Neural cell (in vitro differentiated cells): ENCODE measurements around the gene SEC31A. TPM values are rescaled to one million over a fixed set of nuclear protein-coding genes. Genes with fewer than 3 reads are reported as not detected.

Experiments
- H2AFZ ChIP-seq: fragments of 200-600, 300-800 bp; sonication (generic), shearing (Covaris generic); 2 replicates; pipeline ENCODE4 v1.6.0; 2014; ENCODE audit warnings: low read depth, mild to moderate bottlenecking, antibody characterized with exemption, low read length, moderate library complexity
- H3F3A ChIP-seq: fragments of 200-600 bp; shearing (Covaris generic); 2 replicates; pipeline ENCODE4 v1.6.1; 2016; ENCODE audit warnings: mild to moderate bottlenecking, moderate library complexity, mixed read lengths, antibody characterized with exemption, low read length; ENCODE audit not compliant: insufficient read depth, poor library complexity, severe bottlenecking
- H3K27ac ChIP-seq: fragments of 200-600, 300-800 bp; sonication (generic), shearing (Covaris generic); 2 replicates; pipeline ENCODE4 v1.5.1; 2014; ENCODE audit warnings: mild to moderate bottlenecking, low read length, moderate library complexity
- H3K27me3 ChIP-seq: fragments of 300-800, 200-600 bp; sonication (generic), shearing (Covaris generic); 2 replicates; pipeline ENCODE4 v1.6.0; 2014; ENCODE audit warnings: mild to moderate bottlenecking, low read depth, low read length, moderate library complexity; ENCODE audit not compliant: insufficient read depth
- H3K36me3 ChIP-seq: fragments of 300-800, 200-600 bp; sonication (generic), shearing (Covaris generic); 2 replicates; pipeline ENCODE4 v1.5.1; 2014; ENCODE audit warnings: mild to moderate bottlenecking, antibody characterized with exemption, low read length, moderate library complexity; ENCODE audit not compliant: insufficient read depth
- H3K4me2 ChIP-seq: fragments of 300-800, 200-600 bp; sonication (generic), shearing (Covaris generic); 2 replicates; pipeline ENCODE4 v1.6.0; 2014; ENCODE audit warnings: mild to moderate bottlenecking, low read length
- H3K4me3 ChIP-seq: fragments of 300-800, 200-600 bp; sonication (generic), shearing (Covaris generic); 2 replicates; pipeline ENCODE4 v1.5.1; 2014; ENCODE audit warnings: mild to moderate bottlenecking, low read length, moderate library complexity
- H3K79me2 ChIP-seq: fragments of 200-600 bp; shearing (Covaris generic); replicated peaks from 2 replicates; pipeline ENCODE4 v1.6.0; 2014; ENCODE audit warnings: mild to moderate bottlenecking, low read length, moderate library complexity; ENCODE audit not compliant: insufficient read depth
- H3K9ac ChIP-seq: fragments of 300-800, 200-600 bp; sonication (generic), shearing (Covaris generic); 2 replicates; pipeline ENCODE4 v1.6.1; 2016; ENCODE audit warnings: mild to moderate bottlenecking, low read length, mixed read lengths
- H3K9me2 ChIP-seq: fragments of 200-600 bp; shearing (Covaris generic); 2 replicates; pipeline ENCODE4 v1.6.1; 2016; ENCODE audit warnings: mild to moderate bottlenecking, low read length, mixed read lengths; ENCODE audit not compliant: insufficient read depth
- H3K9me3 ChIP-seq: fragments of 200-600, 300-800 bp; sonication (generic), shearing (Covaris generic); 2 replicates; pipeline ENCODE4 v1.6.1; 2016; ENCODE audit warnings: mild to moderate bottlenecking, mixed run types, low read length, moderate library complexity, mixed read lengths
- H4K20me1 ChIP-seq: fragments of 200-600 bp; shearing (Covaris generic); 2 replicates; pipeline ENCODE4 v1.6.1; 2016; ENCODE audit warnings: mild to moderate bottlenecking, mixed run types; ENCODE audit not compliant: insufficient read depth
- EP300 ChIP-seq: fragments of 450-650 bp; conservative IDR thresholded peaks from 2 replicates; pipeline ENCODE4 v1.6.1; 2014; ENCODE audit warnings: antibody characterized with exemption, mild to moderate bottlenecking, moderate library complexity; ENCODE audit not compliant: poor library complexity, severe bottlenecking
- EZH2 ChIP-seq: fragments of 200-600, 300-800 bp; shearing (Covaris generic), sonication (generic); IDR thresholded peaks from 2 replicates; pipeline ENCODE4 v1.6.1; 2014; ENCODE audit warnings: antibody characterized with exemption, low read length, borderline replicate concordance, mild to moderate bottlenecking; ENCODE audit not compliant: insufficient read depth, poor library complexity, severe bottlenecking
- POLR2AphosphoS5 ChIP-seq: IDR thresholded peaks from 2 replicates; pipeline ENCODE4 v1.6.1; 2012
- RAD21 ChIP-seq: fragments of 450-650 bp; conservative IDR thresholded peaks from 2 replicates; pipeline ENCODE4 v1.6.1; 2014; ENCODE audit warnings: antibody characterized with exemption, mild to moderate bottlenecking, moderate library complexity
- SMC3 ChIP-seq: fragments of 450-650 bp; conservative IDR thresholded peaks from 2 replicates; pipeline ENCODE4 v1.6.1; 2014; ENCODE audit warnings: antibody characterized with exemption, mild to moderate bottlenecking, moderate library complexity; ENCODE audit not compliant: poor library complexity
- TAF1 ChIP-seq: IDR thresholded peaks from 2 replicates; pipeline ENCODE4 v1.6.1; 2012; ENCODE audit warnings: low read depth
- polyA plus RNA-seq: library from polyadenylated mRNA; depleted of rRNA; stranded (reverse); fragments of >200 nt; gene quantifications from 2 replicates; pipeline ENCODE4 v1.2.3, GENCODE V29; 2014
- TF ChIP-seq, protein P1 (sequence below): fragments of 450-650 bp; IDR thresholded peaks from 2 replicates; pipeline ENCODE4 v1.5.1; 2014; ENCODE audit warnings: antibody characterized with exemption, mild to moderate bottlenecking, moderate library complexity; ENCODE audit not compliant: poor library complexity, severe bottlenecking
- TF ChIP-seq, protein P2 (sequence below): IDR thresholded peaks from 2 replicates; pipeline ENCODE4 v1.6.1; 2012; ENCODE audit warnings: borderline replicate concordance

SEC31A gene
- polyA plus RNA-seq, 1 donor from 2014 or later = 139 TPM

DNA sequence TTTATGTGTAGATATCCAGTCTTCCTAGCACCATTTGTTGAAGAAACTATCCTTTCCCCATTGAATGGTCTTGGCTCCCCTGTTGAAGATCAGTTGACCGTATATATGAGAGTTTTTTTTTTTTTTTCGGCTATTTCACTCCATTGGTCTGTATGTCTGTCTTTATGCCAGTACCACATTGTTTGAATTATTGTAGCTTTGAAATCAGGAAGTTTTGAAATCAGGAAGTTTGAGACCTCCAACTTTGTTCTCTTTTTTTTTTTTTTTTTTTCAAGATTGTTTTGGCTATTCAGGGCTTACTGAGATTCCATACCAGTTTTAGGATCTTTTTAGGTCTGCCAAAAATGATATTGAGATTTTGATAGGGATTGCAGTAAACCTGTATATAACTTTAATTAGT lies 88.0 kb downstream of the SEC31A start:
- Histone ChIP-seq H4K20me1 (no peaks in the 10 kb centered on the region), H3K27me3 (no peaks in the 10 kb centered on the region), H3K4me2 (no peak overlapping the region), H3K9me3 (no peaks in the 10 kb centered on the region), H3K79me2 (peaks cover 6% of the 10 kb centered on the region), H3K9ac (no peak overlapping the region), H3K4me3 (no peak overlapping the region), H2AFZ (no peak overlapping the region), H3K36me3 (no peaks in the 10 kb centered on the region), H3K9me2 (no peaks in the 10 kb centered on the region), H3F3A (no peaks in the 10 kb centered on the region), H3K27ac (no peak overlapping the region)
- no peak for TF ChIP-seq POLR2AphosphoS5

DNA sequence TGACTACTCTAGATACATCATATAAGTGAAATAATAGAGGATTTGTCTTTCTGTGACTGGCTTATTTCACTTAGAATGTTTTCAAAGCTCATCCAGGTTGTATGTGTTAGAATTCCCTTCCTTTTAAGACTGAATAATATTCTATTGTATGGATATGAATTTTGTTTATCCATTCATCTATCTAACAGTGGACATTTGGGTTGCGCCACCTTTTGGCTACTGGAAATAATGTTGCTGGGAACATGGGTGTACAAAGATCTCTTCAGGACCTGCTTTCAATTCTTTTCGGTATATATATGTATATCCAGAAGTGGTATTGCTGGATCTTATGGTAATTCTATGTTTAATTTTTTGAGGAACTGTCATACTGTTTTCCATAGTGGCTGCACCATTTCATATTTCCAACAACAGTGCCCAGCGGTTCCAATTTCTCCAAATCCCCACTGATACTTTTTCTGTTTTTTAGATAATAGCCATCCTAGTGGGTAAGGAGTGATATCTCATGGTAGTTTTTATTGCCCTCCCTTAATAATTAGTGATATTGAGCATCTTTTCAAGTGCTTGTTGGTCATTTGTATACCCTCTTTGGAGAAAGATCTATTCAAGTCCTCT lies 88.9 kb downstream of the SEC31A start:
- no peak overlapping the region for H3K9ac ChIP-seq
- H3K79me2 ChIP-seq = peaks cover 12% of the 10 kb centered on the region
- TF ChIP-seq, protein P1, sequence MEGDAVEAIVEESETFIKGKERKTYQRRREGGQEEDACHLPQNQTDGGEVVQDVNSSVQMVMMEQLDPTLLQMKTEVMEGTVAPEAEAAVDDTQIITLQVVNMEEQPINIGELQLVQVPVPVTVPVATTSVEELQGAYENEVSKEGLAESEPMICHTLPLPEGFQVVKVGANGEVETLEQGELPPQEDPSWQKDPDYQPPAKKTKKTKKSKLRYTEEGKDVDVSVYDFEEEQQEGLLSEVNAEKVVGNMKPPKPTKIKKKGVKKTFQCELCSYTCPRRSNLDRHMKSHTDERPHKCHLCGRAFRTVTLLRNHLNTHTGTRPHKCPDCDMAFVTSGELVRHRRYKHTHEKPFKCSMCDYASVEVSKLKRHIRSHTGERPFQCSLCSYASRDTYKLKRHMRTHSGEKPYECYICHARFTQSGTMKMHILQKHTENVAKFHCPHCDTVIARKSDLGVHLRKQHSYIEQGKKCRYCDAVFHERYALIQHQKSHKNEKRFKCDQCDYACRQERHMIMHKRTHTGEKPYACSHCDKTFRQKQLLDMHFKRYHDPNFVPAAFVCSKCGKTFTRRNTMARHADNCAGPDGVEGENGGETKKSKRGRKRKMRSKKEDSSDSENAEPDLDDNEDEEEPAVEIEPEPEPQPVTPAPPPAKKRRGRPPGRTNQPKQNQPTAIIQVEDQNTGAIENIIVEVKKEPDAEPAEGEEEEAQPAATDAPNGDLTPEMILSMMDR = peak; percentile 57
- peak; percentile 63 for TF ChIP-seq SMC3
- TF ChIP-seq, protein P2, sequence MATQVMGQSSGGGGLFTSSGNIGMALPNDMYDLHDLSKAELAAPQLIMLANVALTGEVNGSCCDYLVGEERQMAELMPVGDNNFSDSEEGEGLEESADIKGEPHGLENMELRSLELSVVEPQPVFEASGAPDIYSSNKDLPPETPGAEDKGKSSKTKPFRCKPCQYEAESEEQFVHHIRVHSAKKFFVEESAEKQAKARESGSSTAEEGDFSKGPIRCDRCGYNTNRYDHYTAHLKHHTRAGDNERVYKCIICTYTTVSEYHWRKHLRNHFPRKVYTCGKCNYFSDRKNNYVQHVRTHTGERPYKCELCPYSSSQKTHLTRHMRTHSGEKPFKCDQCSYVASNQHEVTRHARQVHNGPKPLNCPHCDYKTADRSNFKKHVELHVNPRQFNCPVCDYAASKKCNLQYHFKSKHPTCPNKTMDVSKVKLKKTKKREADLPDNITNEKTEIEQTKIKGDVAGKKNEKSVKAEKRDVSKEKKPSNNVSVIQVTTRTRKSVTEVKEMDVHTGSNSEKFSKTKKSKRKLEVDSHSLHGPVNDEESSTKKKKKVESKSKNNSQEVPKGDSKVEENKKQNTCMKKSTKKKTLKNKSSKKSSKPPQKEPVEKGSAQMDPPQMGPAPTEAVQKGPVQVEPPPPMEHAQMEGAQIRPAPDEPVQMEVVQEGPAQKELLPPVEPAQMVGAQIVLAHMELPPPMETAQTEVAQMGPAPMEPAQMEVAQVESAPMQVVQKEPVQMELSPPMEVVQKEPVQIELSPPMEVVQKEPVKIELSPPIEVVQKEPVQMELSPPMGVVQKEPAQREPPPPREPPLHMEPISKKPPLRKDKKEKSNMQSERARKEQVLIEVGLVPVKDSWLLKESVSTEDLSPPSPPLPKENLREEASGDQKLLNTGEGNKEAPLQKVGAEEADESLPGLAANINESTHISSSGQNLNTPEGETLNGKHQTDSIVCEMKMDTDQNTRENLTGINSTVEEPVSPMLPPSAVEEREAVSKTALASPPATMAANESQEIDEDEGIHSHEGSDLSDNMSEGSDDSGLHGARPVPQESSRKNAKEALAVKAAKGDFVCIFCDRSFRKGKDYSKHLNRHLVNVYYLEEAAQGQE = no peak
- TF ChIP-seq RAD21 = peak; percentile 53
- H3K27me3 ChIP-seq = no peaks in the 10 kb centered on the region
- H3K9me3 ChIP-seq = no peaks in the 10 kb centered on the region
- no peaks in the 10 kb centered on the region for H4K20me1 ChIP-seq
- no peak overlapping the region for H2AFZ ChIP-seq
- no peak overlapping the region for H3K4me3 ChIP-seq
- no peaks in the 10 kb centered on the region for H3K9me2 ChIP-seq
- no peaks in the 10 kb centered on the region for H3K36me3 ChIP-seq
- H3K4me2 ChIP-seq = no peak overlapping the region
- H3F3A ChIP-seq = no peaks in the 10 kb centered on the region
- no peak overlapping the region for H3K27ac ChIP-seq

DNA sequence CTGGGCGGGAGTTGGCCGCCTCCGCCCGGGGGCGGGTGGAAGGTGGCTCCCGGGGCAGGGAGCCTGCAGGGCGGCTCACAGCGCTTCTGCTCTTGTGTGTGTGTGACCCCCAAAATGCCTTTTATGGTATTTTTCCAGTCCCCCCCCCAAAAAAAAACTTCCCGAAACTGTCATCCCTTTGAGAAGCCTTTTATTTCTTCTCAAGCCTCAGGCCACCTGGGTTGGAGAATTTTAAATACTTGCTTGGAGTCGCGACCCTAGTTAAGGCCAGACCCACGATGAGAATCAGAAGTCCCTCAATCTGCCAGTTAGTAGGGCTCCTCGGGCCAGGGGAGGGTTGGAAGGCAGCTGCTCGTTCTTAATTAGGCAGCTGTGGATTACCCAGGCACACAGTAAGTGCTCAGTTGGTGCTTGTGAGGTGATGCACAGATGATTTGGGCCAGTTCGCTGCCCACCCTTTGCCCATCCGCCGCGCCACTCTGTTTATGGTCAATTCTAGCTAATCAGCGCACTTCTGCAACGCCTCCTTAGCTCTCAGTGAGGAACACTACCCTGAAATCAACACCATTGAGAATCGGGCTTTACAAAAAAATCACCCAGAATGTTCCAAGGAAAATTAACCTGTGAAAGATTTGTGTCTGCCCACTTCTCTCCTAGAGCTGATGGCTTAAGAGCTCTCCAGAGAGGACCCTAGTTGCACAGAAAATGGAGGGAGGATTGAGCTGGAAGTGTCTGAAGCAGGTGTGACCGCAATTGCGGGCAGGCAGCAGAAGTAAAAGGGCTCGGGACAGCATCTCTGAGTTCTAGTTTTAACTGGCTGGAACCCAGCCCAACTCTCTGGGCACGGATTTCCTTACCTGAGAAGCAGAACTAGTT lies 91.7 kb downstream of the SEC31A start:
- Histone ChIP-seq H3K27ac (peak overlapping the region; percentile 69), H3K9me3 (no peaks in the 10 kb centered on the region), H2AFZ (peak overlapping the region; percentile 52), H3K9me2 (no peaks in the 10 kb centered on the region), H3K79me2 (peaks cover 30% of the 10 kb centered on the region), H3K4me2 (peak overlapping the region; percentile 71), H3K27me3 (no peaks in the 10 kb centered on the region), H3F3A (no peaks in the 10 kb centered on the region), H3K9ac (peak overlapping the region; percentile 84), H4K20me1 (no peaks in the 10 kb centered on the region), H3K4me3 (peak overlapping the region; percentile 99), H3K36me3 (no peaks in the 10 kb centered on the region)
- TF ChIP-seq, protein P2 = no peak
- TF ChIP-seq EZH2 (no peak), TAF1 (no peak), SMC3 (no peak), RAD21 (no peak), EP300 (no peak)
- TF ChIP-seq, protein P1 = no peak
